ENCODE results near the gene TDRD3.

DNA sequence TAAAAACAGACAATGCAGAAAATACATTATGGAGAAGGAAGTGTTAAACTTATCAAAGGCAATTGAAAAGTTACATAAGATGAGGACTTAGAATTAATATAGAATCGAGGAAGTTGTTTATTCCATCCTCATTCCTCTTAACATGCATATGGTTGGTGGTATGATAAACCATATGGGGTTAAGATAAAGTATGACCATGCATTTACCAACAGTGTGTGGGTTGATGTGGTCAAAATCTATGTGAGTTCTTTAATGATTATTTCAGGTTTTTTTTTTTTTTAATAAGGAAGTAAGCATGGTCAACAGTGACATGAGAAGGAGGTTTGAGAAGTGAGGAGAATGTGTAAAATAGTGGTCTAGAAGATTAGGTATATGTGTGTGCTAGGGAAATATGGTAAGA is 94.5 kb downstream of the TDRD3 start:
- TF ChIP-seq, protein P1, sequence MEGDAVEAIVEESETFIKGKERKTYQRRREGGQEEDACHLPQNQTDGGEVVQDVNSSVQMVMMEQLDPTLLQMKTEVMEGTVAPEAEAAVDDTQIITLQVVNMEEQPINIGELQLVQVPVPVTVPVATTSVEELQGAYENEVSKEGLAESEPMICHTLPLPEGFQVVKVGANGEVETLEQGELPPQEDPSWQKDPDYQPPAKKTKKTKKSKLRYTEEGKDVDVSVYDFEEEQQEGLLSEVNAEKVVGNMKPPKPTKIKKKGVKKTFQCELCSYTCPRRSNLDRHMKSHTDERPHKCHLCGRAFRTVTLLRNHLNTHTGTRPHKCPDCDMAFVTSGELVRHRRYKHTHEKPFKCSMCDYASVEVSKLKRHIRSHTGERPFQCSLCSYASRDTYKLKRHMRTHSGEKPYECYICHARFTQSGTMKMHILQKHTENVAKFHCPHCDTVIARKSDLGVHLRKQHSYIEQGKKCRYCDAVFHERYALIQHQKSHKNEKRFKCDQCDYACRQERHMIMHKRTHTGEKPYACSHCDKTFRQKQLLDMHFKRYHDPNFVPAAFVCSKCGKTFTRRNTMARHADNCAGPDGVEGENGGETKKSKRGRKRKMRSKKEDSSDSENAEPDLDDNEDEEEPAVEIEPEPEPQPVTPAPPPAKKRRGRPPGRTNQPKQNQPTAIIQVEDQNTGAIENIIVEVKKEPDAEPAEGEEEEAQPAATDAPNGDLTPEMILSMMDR (IDR thresholded peaks at IDR 0.05): no peak
- TF ChIP-seq POLR2A (IDR thresholded peaks at IDR 0.05): no peak

All from heart left ventricle (tissue), 13 donors.